HG03432 (cell line): ENCODE results near the gene ARHGDIG.
"Not testable (repeated sequence)": the region's sequence is repeated elsewhere in the genome, so short reads cannot be mapped to it uniquely, and the experiment has no call there.

ENCODE experiments used
- ATAC-seq: cut with Tn5 transposase; IDR thresholded peaks from one replicate; pipeline ENCODE4 v1.9.1; 2021; ENCODE audit warnings: mild to moderate bottlenecking, moderate library complexity; ENCODE audit not compliant: unreplicated experiment

ARHGDIG gene

GRCh38 chr16:263182-263774, 17.1 kb upstream of the ARHGDIG start:
- ATAC-seq: no peak

GRCh38 chr16:263944-264343, 16.4 kb upstream of the ARHGDIG start:
- ATAC-seq: no peak

GRCh38 chr16:264440-264951, 15.9 kb upstream of the ARHGDIG start:
- ATAC-seq: no peak

GRCh38 chr16:265002-265529, 15.3 kb upstream of the ARHGDIG start:
- no peak for ATAC-seq

GRCh38 chr16:265711-266110, 14.7 kb upstream of the ARHGDIG start:
- no peak for ATAC-seq

- ATAC-seq: no peak
Measured at GRCh38 chr16:266258-267164, 13.9 kb upstream of the ARHGDIG start.

GRCh38 chr16:267562-267961, 12.8 kb upstream of the ARHGDIG start:
- not testable (repeated sequence) for ATAC-seq

- ATAC-seq: no peak
Measured at GRCh38 chr16:268141-269053, 12.0 kb upstream of the ARHGDIG start.

- ATAC-seq: no peak
Measured at GRCh38 chr16:269061-269796, 11.2 kb upstream of the ARHGDIG start.

- ATAC-seq: no peak
Measured at GRCh38 chr16:270381-271255, 9.8 kb upstream of the ARHGDIG start.

- no peak for ATAC-seq
Measured at GRCh38 chr16:272633-273546, 7.5 kb upstream of the ARHGDIG start.

- ATAC-seq: no peak
Measured at GRCh38 chr16:273547-274421, 6.6 kb upstream of the ARHGDIG start.

- ATAC-seq: no peak
Measured at GRCh38 chr16:275041-275641, 5.2 kb upstream of the ARHGDIG start.

- no peak for ATAC-seq
Measured at GRCh38 chr16:275786-276232, 4.6 kb upstream of the ARHGDIG start, which contains the start of gene RGS11. Gene RGS11, minus strand, starts transcription at chr16:275944. Its CDS starts 33 bp downstream, at chr16:275911.

GRCh38 chr16:276426-277077, 3.8 kb upstream of the ARHGDIG start:
- no peak for ATAC-seq

GRCh38 chr16:278863-279366, 1.5 kb upstream of the ARHGDIG start:
- ATAC-seq: no peak
